Osteocyte (in vitro differentiated cells): ENCODE measurements around the gene ARHGDIA. TPM values are rescaled to one million over a fixed set of nuclear protein-coding genes. Genes with fewer than 3 reads are reported as not detected.

ENCODE experiments used
- DNase-seq: peaks from one replicate; pipeline ENCODE4 v3.0.0; 2021; ENCODE audit warnings: mixed read lengths; ENCODE audit not compliant: unreplicated experiment; ENCODE audit errors: extremely low spot score
- H3K27ac Mint-ChIP-seq: one replicate; pipeline ENCODE4 v1.8.0; 2021; ENCODE audit warnings: mild to moderate bottlenecking, mixed read lengths; ENCODE audit not compliant: unreplicated experiment
- H3K27me3 Mint-ChIP-seq: one replicate; pipeline ENCODE4 v1.8.0; 2021; ENCODE audit warnings: mixed read lengths; ENCODE audit not compliant: unreplicated experiment
- H3K36me3 Mint-ChIP-seq: one replicate; pipeline ENCODE4 v1.8.0; 2021; ENCODE audit warnings: mixed read lengths; ENCODE audit not compliant: unreplicated experiment
- H3K4me1 Mint-ChIP-seq: one replicate; pipeline ENCODE4 v1.8.0; 2021; ENCODE audit warnings: mixed read lengths; ENCODE audit not compliant: unreplicated experiment
- H3K4me3 Mint-ChIP-seq: one replicate; pipeline ENCODE4 v1.8.0; 2021; ENCODE audit warnings: mild to moderate bottlenecking, moderate library complexity, mixed read lengths; ENCODE audit not compliant: unreplicated experiment
- H3K9me3 Mint-ChIP-seq: one replicate; pipeline ENCODE4 v1.8.0; 2021; ENCODE audit warnings: mixed read lengths; ENCODE audit not compliant: unreplicated experiment
- CTCF ChIP-seq: fragments of 200-600 bp; sonication (generic); IDR thresholded peaks from 2 replicates; pipeline ENCODE4 v1.5.0; 2021; ENCODE audit warnings: antibody characterized with exemption, mild to moderate bottlenecking, moderate library complexity
- total RNA-seq: library from RNA; stranded (reverse); gene quantifications from 2 replicates; pipeline ENCODE4 v1.2.1, GENCODE V29; 2021

ARHGDIA gene
- total RNA-seq, 1 donor from 2014 or later: 433 TPM

GRCh38 chr17:81909966-81910839 is 39.1 kb upstream of the ARHGDIA start:
- Mint-ChIP-seq H3K4me3 (peak overlapping the region; percentile 78), H3K36me3 (peaks cover 16% of the 10 kb centered on the region), H3K9me3 (no peaks in the 10 kb centered on the region), H3K27me3 (no peaks in the 10 kb centered on the region), H3K27ac (peak overlapping the region; percentile 27), H3K4me1 (peaks cover 9% of the 10 kb centered on the region)
- no peak for DNase-seq
- TF ChIP-seq CTCF: no peak

- TF ChIP-seq CTCF: no peak
- no peak overlapping the region for H3K4me3 Mint-ChIP-seq
- H3K4me1 Mint-ChIP-seq: peaks cover 9% of the 10 kb centered on the region
These were observed 38.1 kb upstream of the ARHGDIA start for GRCh38 chr17:81909231-81909630.

GRCh38 chr17:81908793-81909192 is 37.7 kb upstream of the ARHGDIA start:
- no peaks in the 10 kb centered on the region for H3K9me3 Mint-ChIP-seq
- DNase-seq: no peak
- H3K4me1 Mint-ChIP-seq: peaks cover 9% of the 10 kb centered on the region
- no peak for TF ChIP-seq CTCF
- no peaks in the 10 kb centered on the region for H3K27me3 Mint-ChIP-seq
- H3K36me3 Mint-ChIP-seq: peaks cover 17% of the 10 kb centered on the region
- H3K4me3 Mint-ChIP-seq: no peak overlapping the region
- H3K27ac Mint-ChIP-seq: no peak overlapping the region

More at GRCh38 chr17:81909231-81909630, 38.1 kb upstream of the ARHGDIA start:
- Mint-ChIP-seq H3K36me3 (peaks cover 14% of the 10 kb centered on the region), H3K27me3 (no peaks in the 10 kb centered on the region), H3K27ac (no peak overlapping the region), H3K9me3 (no peaks in the 10 kb centered on the region)
- no peak for DNase-seq

GRCh38 chr17:81907219-81908145 is 36.3 kb upstream of the ARHGDIA start:
- Mint-ChIP-seq H3K4me1 (peaks cover 9% of the 10 kb centered on the region), H3K27me3 (no peaks in the 10 kb centered on the region), H3K27ac (no peak overlapping the region), H3K4me3 (no peak overlapping the region), H3K36me3 (peaks cover 8% of the 10 kb centered on the region), H3K9me3 (no peaks in the 10 kb centered on the region)
- DNase-seq: no peak
- no peak for TF ChIP-seq CTCF
